ENCODE results near the gene AKR1E2.

Gene AKR1E2

GRCh38 chr10:4825868-4826791 lies at the start of gene AKR1E2:
Gene AKR1E2, plus strand, starts transcription at chr10:4826207. Its CDS starts 118 bp downstream, at chr10:4826325.
- DNase-seq (ENCODE audit: low spot score): no peak

DNA sequence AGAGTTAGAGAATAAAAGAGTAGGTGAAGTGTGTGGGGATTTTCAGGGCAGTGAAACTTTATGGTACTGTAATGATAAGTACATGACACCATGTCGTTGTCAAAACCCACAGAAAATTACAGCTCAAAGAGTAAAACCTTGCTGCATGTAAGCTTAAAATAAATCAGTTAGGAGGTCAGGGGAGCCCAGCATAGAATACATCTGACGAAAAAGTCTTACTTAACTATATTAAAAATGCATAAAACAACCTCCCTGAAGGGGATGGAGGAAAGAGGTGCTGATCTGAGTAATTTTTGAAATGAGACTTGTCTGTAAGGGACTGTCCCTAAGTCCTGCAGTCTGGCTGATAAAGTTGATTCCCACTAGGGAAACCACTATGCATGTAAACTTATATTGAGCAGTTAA lies 49.8 kb upstream of the AKR1E2 start:
- no peak for DNase-seq (ENCODE audit: low spot score)

GRCh38 chr10:4778761-4779160 lies 47.2 kb upstream of the AKR1E2 start:
- no peak for DNase-seq (ENCODE audit: low spot score)

- DNase-seq (ENCODE audit: low spot score): no peak
Measured at GRCh38 chr10:4780091-4780490, 45.9 kb upstream of the AKR1E2 start.

DNA sequence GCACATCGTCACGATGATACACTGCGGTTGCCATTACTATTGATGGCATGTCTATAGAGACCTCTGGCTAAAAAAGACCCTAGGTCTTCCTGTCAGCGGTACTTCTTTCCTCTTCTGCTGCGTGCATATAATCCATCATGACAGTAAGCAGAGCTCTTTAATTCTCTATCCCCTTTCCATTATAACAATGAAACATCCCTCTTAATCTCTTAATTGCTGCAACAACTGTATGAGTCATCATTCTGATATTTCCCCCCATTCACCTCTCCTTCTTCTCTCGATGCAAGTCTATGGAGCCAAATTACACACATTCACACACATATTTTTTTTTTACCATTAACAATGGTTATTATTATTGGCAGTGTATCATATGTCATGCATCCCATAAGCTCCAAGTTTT lies 45.2 kb upstream of the AKR1E2 start:
- no peak for DNase-seq (ENCODE audit: low spot score)

DNA sequence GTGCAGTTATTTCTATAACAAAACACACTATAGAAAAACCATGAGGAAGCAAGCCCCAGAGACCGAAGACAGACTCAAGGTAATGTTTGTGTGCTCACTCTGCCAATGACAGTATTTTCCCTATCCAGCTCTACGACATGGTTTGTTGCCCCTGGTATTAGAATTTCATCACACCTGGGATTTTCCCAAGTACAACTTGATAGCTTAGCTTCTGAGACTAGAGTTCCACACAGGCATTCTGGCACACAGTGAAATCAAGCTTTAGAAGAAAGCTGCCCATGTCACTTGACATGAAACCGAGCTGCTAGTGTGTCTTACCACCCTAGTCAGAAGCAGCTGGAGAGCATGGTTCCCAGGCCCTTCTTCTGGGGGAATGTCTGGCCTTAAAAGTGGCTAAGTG lies 44.1 kb upstream of the AKR1E2 start:
- DNase-seq (ENCODE audit: low spot score): no peak

DNA sequence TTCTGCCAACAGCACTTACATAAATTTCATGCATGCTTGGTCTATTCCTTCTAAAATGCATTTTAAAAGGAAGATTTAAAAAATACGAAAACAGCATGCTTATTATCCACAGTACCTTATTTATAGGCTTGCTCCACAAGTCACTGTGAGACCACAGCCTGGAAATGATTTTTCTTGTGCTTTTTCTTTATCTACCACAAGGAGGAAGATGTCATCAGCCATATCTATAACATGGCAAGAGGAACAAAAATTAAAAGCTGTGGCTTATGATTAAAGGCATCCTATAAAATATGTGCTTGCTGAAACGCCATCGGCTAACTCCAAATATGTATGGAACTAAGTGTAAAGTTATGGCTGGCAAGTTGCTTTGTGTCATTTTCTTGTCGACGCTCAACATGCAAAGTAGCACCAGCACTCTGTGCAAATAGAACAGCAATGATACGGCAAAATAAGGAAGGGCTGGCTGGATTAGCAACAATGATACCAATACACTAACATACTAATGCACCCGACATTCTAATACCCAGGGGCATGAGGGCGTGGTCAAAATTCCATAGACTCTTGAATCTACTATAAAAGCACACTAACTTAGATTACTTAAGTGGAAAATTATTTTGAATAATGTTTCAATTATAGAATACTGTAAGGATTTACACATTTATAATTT lies 41.2 kb upstream of the AKR1E2 start:
- DNase-seq (ENCODE audit: low spot score): no peak

GRCh38 chr10:4786043-4786839 lies 39.8 kb upstream of the AKR1E2 start:
- DNase-seq (ENCODE audit: low spot score): no peak

- DNase-seq (ENCODE audit: low spot score): no peak
Measured at GRCh38 chr10:4790045-4790444, 36.0 kb upstream of the AKR1E2 start.

DNA sequence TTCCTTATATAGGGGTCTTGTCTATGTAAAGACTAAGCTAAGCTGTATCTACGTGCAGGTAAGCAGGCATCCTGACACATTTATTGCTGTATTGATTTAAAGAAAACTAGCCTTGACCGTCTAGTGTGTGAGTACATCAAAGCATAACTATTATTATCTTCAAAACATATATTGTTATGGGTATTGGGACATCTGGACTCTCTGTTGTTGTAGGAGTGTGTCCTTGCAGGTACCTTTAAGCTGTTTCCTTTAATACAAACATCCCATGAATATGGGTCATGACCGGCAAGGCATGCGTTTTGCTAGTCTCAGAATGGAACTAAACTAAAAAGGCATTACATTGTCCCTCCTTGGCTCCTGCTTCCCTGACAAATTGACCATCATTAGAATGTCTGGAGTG lies 35.1 kb upstream of the AKR1E2 start:
- DNase-seq (ENCODE audit: low spot score): no peak

DNA sequence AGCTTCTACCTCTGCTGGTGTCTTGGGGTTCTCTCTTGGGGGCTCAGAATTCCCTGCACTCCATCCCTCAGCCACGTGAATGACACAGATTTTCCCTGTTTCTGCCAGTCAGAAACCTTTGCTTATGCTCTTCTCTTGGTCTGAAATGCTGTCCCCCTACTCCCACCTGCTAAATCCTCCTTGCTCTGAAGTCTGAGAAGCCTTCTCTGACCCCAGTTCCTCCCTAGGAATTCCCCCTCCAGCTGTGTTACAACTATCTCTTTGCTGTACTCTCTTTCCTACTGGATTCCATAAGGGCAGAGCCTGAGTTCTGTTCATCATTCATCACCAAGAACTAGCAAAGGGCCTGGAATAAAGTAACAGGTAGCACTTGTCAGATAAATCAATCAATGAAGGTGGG lies 33.6 kb upstream of the AKR1E2 start:
- no peak for DNase-seq (ENCODE audit: low spot score)

- no peak for DNase-seq (ENCODE audit: low spot score)
Measured at GRCh38 chr10:4801405-4801804, 24.6 kb upstream of the AKR1E2 start.

- no peak for DNase-seq (ENCODE audit: low spot score)
Measured at GRCh38 chr10:4802711-4803487, 23.1 kb upstream of the AKR1E2 start.

- DNase-seq (ENCODE audit: low spot score): no peak
Measured at GRCh38 chr10:4803822-4804221, 22.2 kb upstream of the AKR1E2 start.

GRCh38 chr10:4804465-4804864 lies 21.5 kb upstream of the AKR1E2 start:
- DNase-seq (ENCODE audit: low spot score): no peak

DNA sequence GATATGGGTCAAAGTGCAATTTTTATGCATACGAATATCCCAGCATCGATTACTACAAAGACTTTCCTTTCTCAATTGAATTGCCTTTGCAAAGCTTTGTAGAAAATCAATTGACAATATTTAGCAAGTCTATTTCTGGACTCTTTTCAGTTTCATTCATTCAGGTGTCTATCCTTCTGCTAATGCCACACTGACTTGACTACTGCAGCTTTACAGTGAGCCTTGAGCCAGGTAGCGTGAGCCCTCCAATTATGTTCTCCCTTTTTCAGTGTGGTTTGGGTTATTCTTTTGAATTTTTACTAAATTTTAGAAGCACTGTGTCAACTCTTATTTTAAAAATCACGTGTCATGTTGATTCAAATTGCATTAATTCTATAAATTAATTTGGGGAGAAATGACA lies 19.5 kb upstream of the AKR1E2 start:
- no peak for DNase-seq (ENCODE audit: low spot score)

GRCh38 chr10:4807761-4808507 lies 18.1 kb upstream of the AKR1E2 start:
- no peak for DNase-seq (ENCODE audit: low spot score)

DNA sequence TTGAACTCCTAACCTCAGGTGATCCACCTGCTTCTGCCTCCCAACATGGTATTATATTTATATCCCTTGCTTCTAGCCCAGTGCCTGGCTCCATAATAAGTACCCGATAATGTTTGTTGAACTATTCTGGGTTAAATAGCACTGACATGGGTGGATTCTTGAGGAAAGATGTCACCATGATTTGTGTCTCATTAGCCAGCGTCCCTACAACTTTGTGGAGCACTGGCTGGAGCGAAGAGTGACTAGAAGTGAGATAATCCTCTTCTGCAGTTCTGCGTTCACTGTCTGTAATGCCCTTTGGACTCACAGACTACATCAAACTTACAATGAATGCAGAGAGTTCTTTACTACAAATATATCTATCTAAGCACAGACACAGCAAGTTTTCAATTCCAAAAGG lies 16.9 kb upstream of the AKR1E2 start:
- DNase-seq (ENCODE audit: low spot score): no peak

DNA sequence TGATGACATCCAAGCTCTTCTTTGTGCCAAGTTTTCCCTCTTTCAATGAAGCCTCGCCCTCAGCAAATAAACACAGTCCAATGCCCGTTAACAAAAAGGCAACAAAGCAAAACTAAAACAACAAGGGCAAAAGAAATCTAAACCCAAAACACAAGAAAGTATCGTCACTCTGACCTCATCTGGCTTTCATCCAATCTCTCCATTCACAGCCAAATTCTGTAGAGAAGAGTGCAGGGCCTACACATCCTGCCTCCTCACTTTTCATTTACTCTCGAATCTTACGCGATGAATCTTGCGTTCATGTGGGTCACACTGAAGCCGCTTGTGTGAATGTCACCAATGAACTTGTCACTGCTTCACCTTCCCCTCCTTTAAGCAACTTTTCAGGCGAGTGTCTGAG lies 15.9 kb upstream of the AKR1E2 start:
- no peak for DNase-seq (ENCODE audit: low spot score)

- DNase-seq (ENCODE audit: low spot score): no peak
Measured at GRCh38 chr10:4812046-4812445, 14.0 kb upstream of the AKR1E2 start.

DNA sequence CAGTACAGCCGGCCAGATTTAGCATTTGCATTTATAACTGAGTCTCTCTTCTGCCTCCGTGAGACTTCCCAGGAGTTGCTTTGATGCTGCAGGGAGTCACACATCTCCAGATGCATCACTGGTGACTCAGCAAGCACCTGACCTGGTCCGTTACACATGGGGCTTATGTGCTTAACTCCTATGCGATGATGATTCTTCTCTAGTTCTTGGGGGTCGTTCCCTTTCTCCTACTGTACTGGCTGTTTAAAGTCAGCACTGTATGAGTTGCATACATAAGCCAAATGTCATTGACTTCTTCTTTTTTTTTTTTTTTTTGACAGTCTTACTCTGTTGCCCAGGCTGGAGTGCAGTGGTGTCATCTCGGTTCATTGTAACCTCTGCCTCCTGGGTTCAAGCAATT lies 13.0 kb upstream of the AKR1E2 start:
- DNase-seq (ENCODE audit: low spot score): no peak

All from HuH-7 (cell line).